OCI-LY3 (cell line): Measurements from ENCODE around the gene ATP8A2.

Source experiments
- EZH2phosphoT487 ChIP-seq: fragments of 200-600 bp; shearing (Covaris generic); IDR thresholded peaks from 2 replicates; pipeline ENCODE4 v1.6.1; 2018; ENCODE audit warnings: antibody characterized with exemption, mixed run types, low read depth
- TF ChIP-seq, protein P1 (sequence below): fragments of 200-600, 300-600 bp; sonication (generic); IDR thresholded peaks from 2 replicates; pipeline ENCODE4 v1.5.1; 2014; ENCODE audit warnings: antibody characterized with exemption, low read length, low read depth

DNA sequence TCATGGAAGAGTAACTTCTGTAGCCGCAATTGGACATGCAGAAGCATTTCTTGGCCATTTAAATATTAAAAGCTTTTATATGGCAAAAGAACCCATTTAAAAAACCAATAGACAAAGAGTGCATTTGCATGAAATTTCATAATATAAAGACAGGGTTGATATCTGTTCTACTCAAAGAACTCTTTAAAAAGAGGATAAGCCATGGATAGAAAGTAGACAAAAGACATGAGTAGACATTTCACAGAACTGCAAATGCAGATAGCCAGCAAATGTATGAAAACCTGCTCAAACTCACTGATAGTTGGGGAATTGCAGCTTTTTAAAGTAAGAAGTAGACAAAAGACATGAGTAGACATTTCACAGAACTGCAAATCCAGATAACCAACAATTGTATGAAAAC, 462.0 kb downstream of the ATP8A2 start:
- TF ChIP-seq, protein P1, sequence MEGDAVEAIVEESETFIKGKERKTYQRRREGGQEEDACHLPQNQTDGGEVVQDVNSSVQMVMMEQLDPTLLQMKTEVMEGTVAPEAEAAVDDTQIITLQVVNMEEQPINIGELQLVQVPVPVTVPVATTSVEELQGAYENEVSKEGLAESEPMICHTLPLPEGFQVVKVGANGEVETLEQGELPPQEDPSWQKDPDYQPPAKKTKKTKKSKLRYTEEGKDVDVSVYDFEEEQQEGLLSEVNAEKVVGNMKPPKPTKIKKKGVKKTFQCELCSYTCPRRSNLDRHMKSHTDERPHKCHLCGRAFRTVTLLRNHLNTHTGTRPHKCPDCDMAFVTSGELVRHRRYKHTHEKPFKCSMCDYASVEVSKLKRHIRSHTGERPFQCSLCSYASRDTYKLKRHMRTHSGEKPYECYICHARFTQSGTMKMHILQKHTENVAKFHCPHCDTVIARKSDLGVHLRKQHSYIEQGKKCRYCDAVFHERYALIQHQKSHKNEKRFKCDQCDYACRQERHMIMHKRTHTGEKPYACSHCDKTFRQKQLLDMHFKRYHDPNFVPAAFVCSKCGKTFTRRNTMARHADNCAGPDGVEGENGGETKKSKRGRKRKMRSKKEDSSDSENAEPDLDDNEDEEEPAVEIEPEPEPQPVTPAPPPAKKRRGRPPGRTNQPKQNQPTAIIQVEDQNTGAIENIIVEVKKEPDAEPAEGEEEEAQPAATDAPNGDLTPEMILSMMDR = no peak
- TF ChIP-seq EZH2phosphoT487 = no peak
